Stimulated activated CD4-positive, alpha-beta T cell treated with anti-CD3 and anti-CD28 coated beads, Interleukin-15, amount 100 ng/mL, for 24 hours (primary cell): ENCODE results near the gene TBL1XR1.
"Not testable (repeated sequence)": the region's sequence is repeated elsewhere in the genome, so short reads cannot be mapped to it uniquely, and the experiment has no call there.

Experiments used
- DNase-seq: peaks from one replicate; pipeline ENCODE4 v3.0.0-alpha.2; 2020

The TBL1XR1 gene

DNA sequence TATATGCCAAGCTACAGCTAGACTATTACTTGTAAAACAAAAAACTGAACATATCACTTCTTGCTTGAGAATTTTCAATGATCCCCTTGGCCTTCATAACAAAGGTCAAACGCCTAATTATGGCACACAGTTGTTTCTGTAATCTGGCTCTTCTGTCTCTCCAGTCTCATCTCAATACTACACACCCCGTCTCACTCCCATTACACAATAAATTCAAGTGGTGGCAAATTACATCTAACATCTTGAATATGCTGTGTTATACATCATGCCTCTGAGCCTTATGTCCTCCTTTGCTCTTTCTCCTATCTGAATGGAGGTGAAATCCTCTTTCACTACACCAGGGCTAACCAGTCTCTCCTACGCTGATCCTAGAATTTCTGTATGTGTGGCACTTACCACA, 140.4 kb downstream of the TBL1XR1 start:
- no peak for DNase-seq

DNA sequence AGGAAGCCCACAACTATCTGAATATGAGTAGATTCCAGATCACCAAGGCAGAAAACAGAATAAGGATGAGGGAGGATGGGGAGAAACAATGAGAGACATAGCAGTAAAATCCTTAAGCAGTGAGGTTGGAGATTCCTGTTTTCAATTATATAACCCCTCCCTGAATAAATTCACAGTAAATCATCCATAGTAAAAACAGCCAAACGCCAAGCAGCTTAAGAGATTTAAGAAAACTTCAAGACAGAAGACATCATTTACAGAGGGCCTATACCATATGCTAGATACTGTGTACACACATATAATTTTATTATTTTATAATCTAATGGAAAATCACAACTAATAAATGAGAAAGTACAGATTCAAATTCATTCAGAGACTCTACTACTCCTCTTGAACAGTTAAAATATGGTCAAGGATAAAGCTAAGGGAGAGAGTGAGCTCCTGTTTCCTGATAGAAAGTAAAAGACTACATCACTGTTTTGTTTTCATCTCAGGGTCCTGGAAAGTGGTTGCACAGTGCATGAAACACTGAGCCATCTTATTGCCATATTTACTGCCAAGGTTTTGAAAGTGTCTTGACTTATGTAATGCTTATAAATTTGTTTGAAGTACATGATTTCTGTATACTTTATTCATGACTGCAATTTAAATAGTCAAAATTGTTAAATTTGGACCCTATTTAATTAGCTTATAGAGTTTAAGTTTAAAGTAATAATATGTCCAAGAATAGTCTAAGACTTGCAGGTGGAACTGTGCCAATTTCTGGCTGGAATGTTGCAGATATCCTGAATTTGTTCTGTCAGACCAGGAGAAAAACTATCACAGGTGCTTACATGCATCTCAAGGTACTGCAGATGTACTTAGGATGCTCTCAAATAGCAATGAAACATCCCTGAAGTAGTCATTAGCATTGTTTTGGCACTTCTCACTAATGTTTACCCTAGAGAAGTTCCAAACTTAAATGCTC, 141.4 kb downstream of the TBL1XR1 start:
- no peak for DNase-seq

DNA sequence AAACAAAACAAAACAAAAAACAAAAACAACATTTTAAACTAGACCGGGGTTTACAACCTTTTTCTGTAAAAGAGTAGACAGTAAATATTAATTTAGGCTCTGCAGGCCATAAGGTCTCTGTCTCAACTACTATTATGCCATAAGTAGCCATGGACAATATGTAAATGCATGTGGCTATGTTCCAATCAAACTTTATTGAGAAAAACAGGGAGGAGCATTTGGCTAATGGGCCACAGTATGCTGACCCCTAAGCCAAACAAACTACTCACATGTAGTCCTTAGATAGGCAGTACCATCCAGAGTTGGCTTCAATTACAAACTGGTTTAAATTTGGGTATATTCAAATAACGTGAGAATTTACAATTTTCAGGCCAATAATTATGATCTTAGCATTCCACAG, 144.2 kb downstream of the TBL1XR1 start:
- no peak for DNase-seq

DNA sequence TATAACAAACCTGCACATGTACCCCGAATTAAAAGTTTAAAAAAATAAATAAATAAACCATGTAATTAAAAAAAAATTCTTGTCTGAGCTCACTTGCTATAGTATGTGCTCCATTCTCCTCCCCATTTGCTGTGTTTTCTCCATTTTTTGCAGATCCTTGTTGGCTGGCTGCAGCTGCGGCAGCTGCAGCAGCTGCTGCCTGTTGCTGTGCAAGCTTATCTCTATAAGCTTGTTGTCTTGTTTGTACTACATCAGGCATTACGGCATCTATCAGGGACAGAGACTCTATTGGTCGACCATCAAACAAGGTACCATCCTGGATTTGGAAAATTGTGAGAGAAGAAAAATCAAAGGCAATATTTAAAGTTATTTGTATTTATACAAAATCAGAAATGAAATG, 145.9 kb downstream of the TBL1XR1 start:
- no peak for DNase-seq

GRCh38 chr3:177050501-177051237, 146.6 kb downstream of the TBL1XR1 start:
- DNase-seq, result no peak

- no peak for DNase-seq
These were observed 151.5 kb downstream of the TBL1XR1 start for GRCh38 chr3:177045767-177046166.

DNA sequence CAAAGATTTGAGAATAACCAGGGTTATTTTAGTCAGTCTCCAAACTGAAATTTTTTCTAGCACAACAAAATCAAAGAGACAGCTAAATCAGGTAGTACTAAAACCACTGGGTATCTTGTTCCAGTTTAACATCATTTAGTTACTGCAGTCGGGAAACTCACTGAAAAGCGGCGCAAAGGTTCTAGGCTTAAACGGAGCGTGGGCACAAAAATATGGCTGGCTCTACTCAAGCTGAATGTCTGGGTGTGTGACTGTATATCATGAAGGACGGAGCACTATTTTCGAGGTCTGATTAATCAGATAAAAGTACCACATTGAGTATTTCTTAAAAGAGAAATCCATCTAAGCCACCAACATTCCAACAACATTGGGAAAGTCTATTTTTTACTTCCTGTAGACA, 152.1 kb downstream of the TBL1XR1 start:
- DNase-seq, result no peak

DNA sequence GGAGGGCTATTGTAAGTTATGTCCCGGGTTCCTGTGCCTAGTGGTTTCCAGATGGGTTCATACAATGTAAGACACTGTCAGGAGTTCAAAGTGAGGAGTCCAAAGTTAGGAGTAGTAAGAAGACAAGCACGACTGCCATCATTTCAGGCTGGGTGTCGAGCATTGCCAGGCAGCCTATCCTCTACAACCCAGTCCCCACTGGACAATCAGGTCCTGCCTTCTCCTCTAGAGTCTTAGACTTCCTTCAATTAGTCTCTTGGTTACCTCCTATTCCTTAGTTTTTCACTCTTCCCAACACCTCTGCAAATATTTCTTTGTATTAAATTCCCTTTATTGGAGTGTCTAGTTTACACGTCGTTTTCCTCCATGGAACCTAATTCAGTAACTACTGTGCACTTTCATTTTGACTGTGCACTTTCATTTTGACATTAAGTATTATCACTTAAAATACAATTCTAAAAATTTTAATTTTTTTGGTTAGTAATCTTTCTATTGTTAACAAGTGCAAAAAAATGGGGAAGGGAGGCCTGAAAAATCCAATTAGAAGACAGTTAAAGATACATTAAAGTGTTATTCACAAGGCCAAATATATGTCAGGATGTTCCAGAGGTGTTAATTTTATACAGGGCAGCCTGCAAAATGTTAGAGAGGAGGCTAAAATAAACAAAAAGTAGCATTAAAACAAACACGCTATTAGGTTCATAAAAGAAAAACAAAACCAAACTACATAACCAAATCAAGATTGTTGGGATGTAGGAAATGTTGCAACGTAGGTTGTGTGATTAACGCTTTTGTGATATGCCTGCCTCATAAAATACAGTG, 155.3 kb downstream of the TBL1XR1 start:
- DNase-seq, result no peak

DNA sequence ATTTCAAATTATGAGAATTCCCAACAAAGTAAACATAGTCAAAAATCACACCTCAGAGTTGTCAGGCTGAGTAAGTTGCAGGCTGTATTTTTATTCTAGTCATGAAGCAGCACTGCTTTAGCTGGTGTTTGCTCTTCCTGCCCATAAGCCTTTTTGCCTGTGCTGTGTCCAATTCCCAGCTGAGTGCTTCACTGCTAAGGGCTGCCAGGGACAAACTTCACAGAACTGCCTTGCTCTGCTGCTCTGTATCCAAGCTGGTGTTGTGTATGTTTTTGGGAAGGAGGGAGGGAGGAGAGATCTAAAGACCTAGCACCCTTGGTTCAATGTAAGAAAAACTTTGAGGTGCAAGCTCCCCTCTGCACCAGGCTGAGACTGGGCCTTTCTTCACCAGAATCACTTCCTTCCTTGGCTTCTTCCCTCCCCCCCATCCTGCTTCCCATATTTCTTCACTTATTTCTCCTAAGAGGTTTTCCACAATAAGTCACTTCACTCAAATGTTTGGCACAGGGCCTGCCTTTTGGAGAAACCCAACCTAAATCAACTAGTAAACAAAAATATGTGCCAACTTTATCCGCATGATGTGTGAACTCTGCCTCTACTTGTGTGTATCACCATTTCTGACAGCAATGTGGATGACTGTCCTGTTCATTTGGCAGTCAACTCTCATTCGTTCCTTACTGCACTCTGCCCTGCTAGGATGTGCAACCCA, 156.1 kb downstream of the TBL1XR1 start:
- DNase-seq, result no peak

GRCh38 chr3:177039490-177040274, 157.6 kb downstream of the TBL1XR1 start:
- no peak for DNase-seq

GRCh38 chr3:177037241-177037640, 160.0 kb downstream of the TBL1XR1 start:
- peak; percentile 38 for DNase-seq

- no peak for DNase-seq
These were observed 161.6 kb downstream of the TBL1XR1 start for GRCh38 chr3:177035676-177036075.

GRCh38 chr3:177034832-177035475, 162.3 kb downstream of the TBL1XR1 start:
- no peak for DNase-seq

DNA sequence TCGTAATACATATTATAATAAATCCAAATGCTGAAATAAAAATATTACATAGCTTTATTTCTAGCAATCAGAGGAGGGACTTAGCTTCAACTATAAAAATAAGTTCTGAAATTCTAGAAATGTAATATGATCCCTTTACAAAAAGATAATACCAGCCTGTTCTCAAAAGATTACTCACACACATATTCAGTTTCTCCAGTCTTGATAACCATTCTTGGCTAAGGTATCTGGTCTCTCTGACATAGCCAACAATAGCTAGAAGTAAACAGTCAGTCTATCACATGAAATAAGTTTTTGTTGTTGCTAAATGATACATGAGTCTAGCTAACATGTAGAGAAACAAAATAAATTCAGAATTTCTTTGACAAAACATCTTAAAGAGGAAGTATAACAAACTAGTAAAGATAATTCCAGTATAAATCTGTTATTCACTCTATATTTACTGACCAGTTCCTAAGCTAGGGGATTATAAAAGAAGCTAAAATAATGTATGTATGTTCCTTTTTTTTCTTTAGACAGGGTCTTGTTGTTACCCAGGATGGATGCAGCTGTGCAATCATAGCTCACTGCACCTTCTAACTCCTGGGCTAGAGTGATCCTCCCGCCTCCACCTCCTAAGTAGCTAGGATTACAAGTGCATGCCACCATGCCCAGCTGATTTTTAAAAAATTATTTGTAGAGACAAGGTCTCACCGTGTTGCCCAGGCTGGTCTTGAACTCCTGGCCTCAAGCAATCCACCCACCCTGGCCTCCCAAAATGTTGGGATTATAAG, 170.6 kb downstream of the TBL1XR1 start:
- DNase-seq, result no peak

- no peak for DNase-seq
These were observed 181.4 kb downstream of the TBL1XR1 start for GRCh38 chr3:177015881-177016280.

- no peak for DNase-seq
These were observed 183.5 kb downstream of the TBL1XR1 start for GRCh38 chr3:177013681-177014280.

GRCh38 chr3:177005718-177006405, 191.4 kb downstream of the TBL1XR1 start:
- no peak for DNase-seq

GRCh38 chr3:177000159-177000558, 197.1 kb downstream of the TBL1XR1 start:
- not testable (repeated sequence) for DNase-seq

DNA sequence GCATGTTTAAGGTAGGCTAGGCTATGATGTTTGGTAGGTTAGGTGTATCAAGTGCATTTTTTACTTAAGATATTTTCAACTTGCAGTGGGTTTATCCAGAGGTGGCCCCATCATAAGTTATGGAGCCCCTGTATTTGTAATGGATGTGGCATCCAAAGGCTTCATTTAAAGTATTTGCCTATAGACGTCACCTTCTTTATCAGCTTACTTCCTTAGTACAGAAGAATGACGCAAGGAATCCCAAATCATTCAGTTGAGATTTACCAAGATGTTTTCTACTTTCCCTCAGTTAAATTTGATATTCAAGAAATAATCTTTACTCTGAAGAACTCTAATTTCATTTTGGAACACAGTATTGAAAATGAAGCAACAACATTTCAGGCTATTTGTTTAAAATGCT, 201.3 kb downstream of the TBL1XR1 start:
- DNase-seq, result no peak
